NCI-H2196 (cell line): ENCODE results near the gene SETD1B.

Source experiments
- DNase-seq: peaks from one replicate; lab custom pipeline; 2025; ENCODE audit not compliant: unreplicated experiment; lab: John Stamatoyannopoulos, UW

SETD1B gene

GRCh38 chr12:121795034-121795968, 8.5 kb upstream of the SETD1B start:
- peak; percentile 79 for DNase-seq

GRCh38 chr12:121796855-121797751, 6.7 kb upstream of the SETD1B start:
- peak; percentile 96 for DNase-seq

GRCh38 chr12:121797937-121798786, 5.6 kb upstream of the SETD1B start:
- DNase-seq = peak; percentile 92

- no peak for DNase-seq
Measured at GRCh38 chr12:121798787-121799155, 5.0 kb upstream of the SETD1B start.

- DNase-seq = peak; percentile 75
Measured at GRCh38 chr12:121799156-121799841, 4.5 kb upstream of the SETD1B start.

- peak; percentile 79 for DNase-seq
Measured at GRCh38 chr12:121799842-121800693, 3.7 kb upstream of the SETD1B start.

GRCh38 chr12:121800694-121801594, 2.9 kb upstream of the SETD1B start:
- peak; percentile 51 for DNase-seq

GRCh38 chr12:121801595-121802484, 2.0 kb upstream of the SETD1B start:
- peak; percentile 44 for DNase-seq

GRCh38 chr12:121802485-121802842, 1.3 kb upstream of the SETD1B start:
- DNase-seq = no peak

GRCh38 chr12:121802843-121803698, 738 bp upstream of the SETD1B start:
- peak; percentile 88 for DNase-seq

- DNase-seq = no peak
Measured at GRCh38 chr12:121804417-121805111, 755 bp downstream of the SETD1B start.

- no peak for DNase-seq
Measured at GRCh38 chr12:121805171-121806008, 1.6 kb downstream of the SETD1B start.

GRCh38 chr12:121806009-121806545, 2.3 kb downstream of the SETD1B start:
- no peak for DNase-seq

- DNase-seq = no peak
Measured at GRCh38 chr12:121806546-121807423, 3.0 kb downstream of the SETD1B start.
